ENCODE results near the gene SLA2. TPM values are rescaled to one million over a fixed set of nuclear protein-coding genes. Genes with fewer than 3 reads are reported as not detected.
"Not testable (repeated sequence)": the region's sequence is repeated elsewhere in the genome, so short reads cannot be mapped to it uniquely, and the experiment has no call there.

The SLA2 gene
- total and polyA plus RNA-seq, 8 donors: 0.13 to 0.34 (median 0.22) TPM; not detected in 1

GRCh38 chr20:36565520-36565919 lies 80.5 kb downstream of the SLA2 start:
- intact Hi-C loops (cut with DNase I): no loop called here
- 90 to 93% methylated on average over 3 of the region's 3 CpGs for WGBS, 2 donors
- ATAC-seq: no peak
- Histone ChIP-seq H3K27me3 (no peaks in the 10 kb centered on the region), H3K4me3 (no peak overlapping the region), H3K9me3 (no peaks in the 10 kb centered on the region), H3K36me3 (no peaks in the 10 kb centered on the region), H3K27ac (no peak overlapping the region), H3K4me1 (no peaks in the 10 kb centered on the region)
- no peak for TF ChIP-seq CTCF (IDR thresholded peaks at IDR 0.05)
- DNase-seq: no peak
- no peak for FAIRE-seq

GRCh38 chr20:36564726-36565121 lies 81.3 kb downstream of the SLA2 start:
- H3K4me1 ChIP-seq; intact Hi-C loops (cut with DNase I); H3K27ac ChIP-seq; DNase-seq; H3K27me3 ChIP-seq; H3K36me3 ChIP-seq; FAIRE-seq; H3K4me3 ChIP-seq; H3K9me3 ChIP-seq; ATAC-seq: not testable (repeated sequence)
- WGBS, 2 donors: 86 to 94% methylated on average over 6 of the region's 6 CpGs

- FAIRE-seq; H3K36me3 ChIP-seq; ATAC-seq; H3K9me3 ChIP-seq; intact Hi-C loops (cut with DNase I); DNase-seq; H3K4me3 ChIP-seq; H3K27ac ChIP-seq; H3K27me3 ChIP-seq; H3K4me1 ChIP-seq: not testable (repeated sequence)
- WGBS, 2 donors: 88 to 93% methylated on average over 13 of the region's 13 CpGs
Measured at GRCh38 chr20:36564078-36564725, 81.8 kb downstream of the SLA2 start.

- no peak for ATAC-seq
- DNase-seq: no peak
- no peak overlapping the region for H3K27ac ChIP-seq
- no peak overlapping the region for H3K4me3 ChIP-seq
- no peaks in the 10 kb centered on the region for H3K4me1 ChIP-seq
- FAIRE-seq: no peak
- WGBS, 2 donors: 62 to 83% methylated on average over 1 of the region's 1 CpG
- TF ChIP-seq CTCF (IDR thresholded peaks at IDR 0.05): no peak
- H3K27me3 ChIP-seq: no peaks in the 10 kb centered on the region
- no peaks in the 10 kb centered on the region for H3K9me3 ChIP-seq
- intact Hi-C loops (cut with DNase I): no loop called here
- no peaks in the 10 kb centered on the region for H3K36me3 ChIP-seq
Measured at GRCh38 chr20:36563374-36563773, 82.6 kb downstream of the SLA2 start.

GRCh38 chr20:36562724-36563123 lies 83.3 kb downstream of the SLA2 start:
- WGBS, 2 donors: 69 to 72% methylated on average over 2 of the region's 2 CpGs
- Histone ChIP-seq H3K4me3 (no peak overlapping the region), H3K27me3 (no peaks in the 10 kb centered on the region), H3K4me1 (no peaks in the 10 kb centered on the region), H3K27ac (no peak overlapping the region), H3K9me3 (no peaks in the 10 kb centered on the region), H3K36me3 (no peaks in the 10 kb centered on the region)
- intact Hi-C loops (cut with DNase I): no loop called here
- ATAC-seq (no peak), FAIRE-seq (no peak), DNase-seq (no peak)
- no peak for TF ChIP-seq CTCF (IDR thresholded peaks at IDR 0.05)

Other genes with a start within 250 kb of the SLA2 start
- gene MYL9, start 104.7 kb downstream of the SLA2 start, total RNA-seq: 10 to 100 TPM in 5 of 6 donors, 1 to 10 TPM in 1; 9.9 to 62.2 (median 20.1) TPM
- 100 to 1,000 TPM in 1 of 2 donors, 10 to 100 TPM in 1; 64.9 to 122 TPM for gene MYL9, start 104.7 kb downstream of the SLA2 start, polyA plus RNA-seq
- gene TGIF2, start 72.6 kb downstream of the SLA2 start, total RNA-seq: 10 to 100 TPM; 10.9 to 18.9 (median 14.5) TPM
- gene TGIF2, start 72.6 kb downstream of the SLA2 start, polyA plus RNA-seq: 1 to 10 TPM; 5.7 to 9.2 TPM
- 10 to 100 TPM; 22.2 to 36.4 (median 26.5) TPM for gene RAB5IF, start 40.4 kb downstream of the SLA2 start, total RNA-seq
- 10 to 100 TPM; 31.8 to 45.1 TPM for gene RAB5IF, start 40.4 kb downstream of the SLA2 start, polyA plus RNA-seq
- 10 to 100 TPM in 3 of 6 donors, 1 to 10 TPM in 3; 7.0 to 16.9 (median 8.9) TPM for gene NDRG3, start 99.9 kb upstream of the SLA2 start, total RNA-seq
- gene NDRG3, start 99.9 kb upstream of the SLA2 start, polyA plus RNA-seq: 10 to 100 TPM in 1 of 2 donors, 1 to 10 TPM in 1; 7.9 to 13.8 TPM
- gene DSN1, start 127.6 kb upstream of the SLA2 start, total RNA-seq: 1 to 10 TPM; 1.9 to 3.8 (median 3.0) TPM
- gene DSN1, start 127.6 kb upstream of the SLA2 start, polyA plus RNA-seq: 1 to 10 TPM; 4.1 to 6.3 TPM
- gene TLDC2, start 229.9 kb upstream of the SLA2 start, total RNA-seq: under 1 TPM in 5 of 6 donors, not detected in 1; 0.25 to 0.41 (median 0.34) TPM
- under 1 TPM; 0.23 to 0.82 TPM for gene TLDC2, start 229.9 kb upstream of the SLA2 start, polyA plus RNA-seq

Measured in pancreas (tissue), 10 donors.